D721Med (cell line): Measurements from ENCODE around the gene CD247.

ENCODE experiments used
- DNase-seq: peaks from one replicate; pipeline ENCODE4 v3.0.0; 2011; ENCODE audit warnings: low spot score; ENCODE audit not compliant: insufficient read length
- FAIRE-seq: peaks from 2 replicates; lab custom pipeline; 2011; peaks lifted over from hg19 to GRCh38; lab: Jason Lieb, UNC
- CTCF ChIP-seq: IDR thresholded peaks from 2 replicates; pipeline ENCODE4 v1.5.1; 2012; ENCODE audit warnings: mild to moderate bottlenecking, control low read depth; ENCODE audit not compliant: insufficient read depth; ENCODE audit errors: missing control alignments

The CD247 gene

GRCh38 chr1:167548059-167548932 lies 30.0 kb upstream of the CD247 start:
- DNase-seq = no peak
- TF ChIP-seq CTCF = no peak
- FAIRE-seq = peak; percentile 29

GRCh38 chr1:167546935-167547334 lies 28.6 kb upstream of the CD247 start:
- no peak for FAIRE-seq
- no peak for TF ChIP-seq CTCF
- no peak for DNase-seq

DNA sequence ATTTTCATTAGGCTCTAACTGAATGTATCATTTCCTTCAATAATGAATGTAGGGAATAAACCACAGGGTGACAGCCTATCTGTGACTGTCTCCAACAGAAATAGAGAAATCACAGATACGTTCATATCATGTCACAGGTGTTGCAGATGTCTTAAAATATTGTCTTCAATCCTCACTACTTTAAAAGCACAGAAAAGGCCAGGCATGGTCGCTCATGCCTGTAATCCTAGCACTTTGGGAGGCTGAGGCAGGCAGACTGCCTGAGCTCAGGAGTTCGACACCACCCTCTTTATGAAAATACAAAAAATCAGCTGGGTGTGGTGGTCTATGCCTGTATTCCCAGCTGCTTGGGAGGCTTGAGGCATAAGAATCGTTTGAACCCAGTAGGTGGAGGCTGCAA lies 27.0 kb upstream of the CD247 start:
- TF ChIP-seq CTCF = no peak
- DNase-seq (no peak), FAIRE-seq (no peak)

DNA sequence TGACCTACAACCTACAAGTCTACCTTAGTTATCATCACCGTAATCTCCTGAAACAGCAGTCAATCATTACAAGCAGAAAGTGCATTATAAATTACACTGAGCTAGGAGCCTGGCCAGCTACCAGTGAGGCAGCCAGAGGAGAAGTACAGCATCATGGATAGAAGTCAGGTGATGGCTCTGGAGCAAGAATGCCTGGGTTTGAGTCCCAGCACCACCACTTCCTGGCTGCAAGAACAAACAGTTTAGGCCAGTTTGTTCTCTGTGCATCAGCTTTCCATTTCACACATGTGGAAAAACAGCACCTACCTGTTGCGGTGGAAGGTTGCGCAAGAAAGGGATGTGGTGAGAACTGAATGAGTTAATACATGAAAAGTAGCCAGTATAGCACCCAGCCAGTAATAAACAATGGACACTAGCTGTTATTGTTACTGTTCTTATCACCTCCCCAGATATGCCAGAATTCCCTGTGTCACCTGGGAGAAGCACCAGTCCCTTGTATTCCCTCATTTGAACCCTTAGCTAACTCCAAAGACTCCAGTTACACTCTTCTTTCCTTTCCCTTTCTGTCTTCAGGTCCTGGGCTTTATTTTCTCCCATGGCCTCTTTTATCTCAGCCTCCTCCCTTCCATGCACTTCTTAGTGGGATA lies 26.2 kb upstream of the CD247 start:
- TF ChIP-seq CTCF = no peak
- DNase-seq = no peak
- peak; percentile 25 for FAIRE-seq

DNA sequence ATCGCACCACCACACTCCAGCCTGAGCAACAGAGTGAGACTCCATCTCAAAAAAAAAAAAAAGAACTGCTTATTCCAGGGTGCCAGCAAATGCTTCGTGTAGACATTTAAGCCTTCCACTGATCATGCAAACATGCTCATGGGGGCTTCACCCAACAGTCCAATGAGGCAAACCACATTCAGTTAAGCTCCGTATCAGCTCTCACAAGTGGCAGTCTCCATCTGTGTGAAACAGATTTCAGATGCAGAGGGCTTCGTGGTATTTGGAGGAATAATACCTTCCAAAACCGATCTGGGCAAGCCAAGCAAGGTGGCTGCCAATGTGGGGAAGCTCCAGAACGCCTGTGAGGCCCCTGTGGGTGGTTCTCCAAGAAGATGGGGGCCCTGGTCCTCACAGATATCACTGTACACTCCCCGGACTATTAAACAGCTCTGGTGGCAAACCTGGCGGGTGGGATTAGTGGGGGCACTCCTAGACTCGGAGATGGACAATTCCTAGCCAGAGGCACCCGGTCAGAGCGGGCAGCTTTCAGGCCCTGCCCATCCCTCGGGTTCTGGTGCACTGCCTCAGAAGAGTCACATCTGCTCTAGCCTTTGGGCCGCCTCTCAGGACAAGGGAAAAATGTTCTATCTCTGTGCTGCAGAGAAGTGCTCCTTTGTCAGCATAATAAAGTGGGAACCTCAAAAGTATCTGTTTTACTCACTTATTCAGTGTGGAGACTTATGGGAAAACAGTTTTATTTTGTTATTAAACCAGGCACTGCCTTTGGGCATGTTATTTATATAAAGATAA lies 25.1 kb upstream of the CD247 start:
- DNase-seq (no peak), FAIRE-seq (no peak)
- no peak for TF ChIP-seq CTCF

DNA sequence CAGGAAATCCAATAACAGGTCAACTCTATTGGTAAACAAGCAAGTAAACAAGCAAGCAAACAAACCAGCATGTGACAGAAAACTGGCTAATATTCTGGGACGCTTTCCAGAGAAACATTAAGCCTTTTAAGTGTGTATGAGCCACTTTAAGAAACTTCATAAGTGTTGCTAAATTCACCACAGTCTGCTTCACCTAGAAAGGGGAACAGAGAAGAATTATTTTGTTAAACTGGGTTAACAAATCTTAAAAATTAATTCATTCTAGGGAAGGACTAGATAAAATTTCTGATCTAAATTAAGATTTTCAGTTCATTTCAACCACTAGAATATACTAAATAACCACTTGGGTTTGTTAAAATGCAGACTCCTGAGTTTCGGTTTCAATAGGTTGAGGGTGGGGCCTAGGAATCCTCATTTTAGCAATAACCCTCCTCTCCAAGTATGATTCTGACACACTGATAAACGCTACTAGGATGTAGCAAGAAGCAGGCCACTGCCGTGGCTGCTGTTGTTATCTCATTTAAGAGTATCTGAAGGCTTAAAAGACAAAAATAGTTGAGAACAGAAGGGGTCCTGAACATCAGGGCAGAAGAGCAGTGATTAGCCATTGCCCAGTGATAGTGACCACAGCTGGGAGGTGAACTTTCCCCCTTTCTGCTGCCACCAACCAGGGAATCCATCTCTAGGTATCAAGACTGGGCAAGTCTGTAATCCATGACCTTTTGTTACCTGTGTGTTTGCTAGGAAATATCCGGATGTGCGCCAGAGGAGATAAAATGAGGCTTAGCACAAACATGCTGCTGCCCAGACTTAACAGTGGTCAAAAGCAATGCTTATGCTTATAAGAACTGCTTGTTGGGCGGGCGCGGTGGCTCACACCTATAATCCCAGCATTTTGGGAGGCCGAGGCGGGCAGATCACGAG lies 24.0 kb upstream of the CD247 start:
- DNase-seq (no peak), FAIRE-seq (peak; percentile 73)
- no peak for TF ChIP-seq CTCF
